ENCODE results near the gene DDX28. TPM values are rescaled to one million over a fixed set of nuclear protein-coding genes. Genes with fewer than 3 reads are reported as not detected.

The DDX28 gene
- total and polyA plus RNA-seq, 9 of the 15 experiments (the other 6 are each of a cell fraction or from before 2014, with no cell fraction given), result 2.8 to 24.5 (median 15.9) TPM

DNA sequence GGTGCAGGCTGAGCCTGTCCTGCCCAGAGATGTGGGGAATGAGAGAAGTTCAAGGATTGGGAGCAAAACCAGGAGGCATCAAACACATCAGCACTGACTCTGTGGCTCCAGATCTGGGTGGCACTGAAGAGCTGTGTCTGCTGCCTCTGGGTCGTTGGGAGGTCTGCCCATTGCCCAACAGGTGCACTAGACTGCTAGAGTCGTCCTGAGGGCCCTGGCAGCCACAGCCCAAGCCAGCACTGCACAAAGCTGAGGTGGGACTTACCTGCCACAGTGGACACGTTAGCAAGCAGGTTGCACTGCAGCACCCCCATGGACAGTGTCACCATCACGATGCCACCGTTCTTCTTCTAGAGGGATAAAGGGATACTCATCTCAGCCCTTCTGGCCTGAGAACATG, 46.0 kb downstream of the DDX28 start (continued):
- TF ChIP-seq, protein P1, sequence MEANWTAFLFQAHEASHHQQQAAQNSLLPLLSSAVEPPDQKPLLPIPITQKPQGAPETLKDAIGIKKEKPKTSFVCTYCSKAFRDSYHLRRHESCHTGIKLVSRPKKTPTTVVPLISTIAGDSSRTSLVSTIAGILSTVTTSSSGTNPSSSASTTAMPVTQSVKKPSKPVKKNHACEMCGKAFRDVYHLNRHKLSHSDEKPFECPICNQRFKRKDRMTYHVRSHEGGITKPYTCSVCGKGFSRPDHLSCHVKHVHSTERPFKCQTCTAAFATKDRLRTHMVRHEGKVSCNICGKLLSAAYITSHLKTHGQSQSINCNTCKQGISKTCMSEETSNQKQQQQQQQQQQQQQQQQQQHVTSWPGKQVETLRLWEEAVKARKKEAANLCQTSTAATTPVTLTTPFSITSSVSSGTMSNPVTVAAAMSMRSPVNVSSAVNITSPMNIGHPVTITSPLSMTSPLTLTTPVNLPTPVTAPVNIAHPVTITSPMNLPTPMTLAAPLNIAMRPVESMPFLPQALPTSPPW (CRISPR knock-in tag; IDR thresholded peaks at IDR 0.05), result no peak
- TF ChIP-seq, protein P2, sequence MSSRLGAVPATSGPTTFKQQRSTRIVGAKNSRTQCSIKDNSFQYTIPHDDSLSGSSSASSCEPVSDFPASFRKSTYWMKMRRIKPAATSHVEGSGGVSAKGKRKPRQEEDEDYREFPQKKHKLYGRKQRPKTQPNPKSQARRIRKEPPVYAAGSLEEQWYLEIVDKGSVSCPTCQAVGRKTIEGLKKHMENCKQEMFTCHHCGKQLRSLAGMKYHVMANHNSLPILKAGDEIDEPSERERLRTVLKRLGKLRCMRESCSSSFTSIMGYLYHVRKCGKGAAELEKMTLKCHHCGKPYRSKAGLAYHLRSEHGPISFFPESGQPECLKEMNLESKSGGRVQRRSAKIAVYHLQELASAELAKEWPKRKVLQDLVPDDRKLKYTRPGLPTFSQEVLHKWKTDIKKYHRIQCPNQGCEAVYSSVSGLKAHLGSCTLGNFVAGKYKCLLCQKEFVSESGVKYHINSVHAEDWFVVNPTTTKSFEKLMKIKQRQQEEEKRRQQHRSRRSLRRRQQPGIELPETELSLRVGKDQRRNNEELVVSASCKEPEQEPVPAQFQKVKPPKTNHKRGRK (tag; IDR thresholded peaks at IDR 0.05), result no peak
- TF ChIP-seq ZNF140 (CRISPR knock-in tag; IDR thresholded peaks at IDR 0.05) (no peak), POLR2A (conservative IDR thresholded peaks at IDR 0.05) (no peak), CREB1 (IDR thresholded peaks at IDR 0.05) (no peak), CREB1 (CRISPR knock-in tag; IDR thresholded peaks at IDR 0.05) (no peak), FOXA3 (CRISPR knock-in tag; conservative IDR thresholded peaks at IDR 0.05 in 1 of 2, IDR thresholded peaks at IDR 0.05 in 1 of 2) (no peak)
- TF ChIP-seq, protein P3, sequence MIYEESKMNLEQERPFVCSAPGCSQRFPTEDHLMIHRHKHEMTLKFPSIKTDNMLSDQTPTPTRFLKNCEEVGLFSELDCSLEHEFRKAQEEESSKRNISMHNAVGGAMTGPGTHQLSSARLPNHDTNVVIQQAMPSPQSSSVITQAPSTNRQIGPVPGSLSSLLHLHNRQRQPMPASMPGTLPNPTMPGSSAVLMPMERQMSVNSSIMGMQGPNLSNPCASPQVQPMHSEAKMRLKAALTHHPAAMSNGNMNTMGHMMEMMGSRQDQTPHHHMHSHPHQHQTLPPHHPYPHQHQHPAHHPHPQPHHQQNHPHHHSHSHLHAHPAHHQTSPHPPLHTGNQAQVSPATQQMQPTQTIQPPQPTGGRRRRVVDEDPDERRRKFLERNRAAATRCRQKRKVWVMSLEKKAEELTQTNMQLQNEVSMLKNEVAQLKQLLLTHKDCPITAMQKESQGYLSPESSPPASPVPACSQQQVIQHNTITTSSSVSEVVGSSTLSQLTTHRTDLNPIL (CRISPR knock-in tag; IDR thresholded peaks at IDR 0.05), result no peak

All from K562 (cell line).